ENCODE data around the gene RTCA. TPM values are rescaled to one million over a fixed set of nuclear protein-coding genes. Genes with fewer than 3 reads are reported as not detected.

Gene RTCA
- total RNA-seq, 1 donor from 2014 or later = 78.0 TPM

GRCh38 chr1:100302739-100303138 is 36.7 kb downstream of the RTCA start:
- TF ChIP-seq CTCF (IDR thresholded peaks at IDR 0.05; ENCODE audit: insufficient read depth, low read depth, low read length) (no peak), EZH2 (IDR thresholded peaks at IDR 0.05; ENCODE audit: insufficient read depth, low read length) (no peak)
- no peaks in the 10 kb centered on the region for H3K36me3 Mint-ChIP-seq (ENCODE audit: low read depth, unreplicated experiment)

GRCh38 chr1:100304227-100304626 is 38.2 kb downstream of the RTCA start:
- no peaks in the 10 kb centered on the region for H3K4me1 ChIP-seq (ENCODE audit: insufficient read depth, low read length)
- no peak overlapping the region for H3K4me2 ChIP-seq (ENCODE audit: low read length)
- H4K20me1 ChIP-seq (ENCODE audit: insufficient read depth, low read length) = no peaks in the 10 kb centered on the region
- H3K27ac ChIP-seq (ENCODE audit: low read depth, low read length) = no peak overlapping the region
- no peaks in the 10 kb centered on the region for H3K9me3 ChIP-seq (ENCODE audit: insufficient read depth, low read depth, low read length)
- no peak overlapping the region for H2AFZ ChIP-seq (ENCODE audit: low read depth, low read length)
- no peak overlapping the region for H3K9ac ChIP-seq (ENCODE audit: low read length)
- no peak overlapping the region for H3K4me3 ChIP-seq (ENCODE audit: insufficient read depth, low read depth, low read length)
- no peak for FAIRE-seq
- H3K79me2 ChIP-seq (ENCODE audit: insufficient read depth, low read length) = no peaks in the 10 kb centered on the region
- no peaks in the 10 kb centered on the region for H3K27me3 Mint-ChIP-seq (ENCODE audit: low read depth, unreplicated experiment)
- no peaks in the 10 kb centered on the region for H3K36me3 ChIP-seq (ENCODE audit: insufficient read depth, low read length)
- H3K27ac Mint-ChIP-seq (ENCODE audit: unreplicated experiment) = no peak overlapping the region
- H3K4me1 Mint-ChIP-seq (ENCODE audit: low read depth, unreplicated experiment) = no peaks in the 10 kb centered on the region
- no peak overlapping the region for H3K4me3 Mint-ChIP-seq (ENCODE audit: unreplicated experiment)
- no peak for TF ChIP-seq EZH2 (IDR thresholded peaks at IDR 0.05; ENCODE audit: insufficient read depth, low read length)
- no peak for TF ChIP-seq CTCF (IDR thresholded peaks at IDR 0.05; ENCODE audit: insufficient read depth, low read depth, low read length)
- H3K27me3 ChIP-seq (ENCODE audit: insufficient read depth, low read length) = peaks cover 2% of the 10 kb centered on the region
- no peak for DNase-seq (ENCODE audit: low read depth)
- peaks cover 1% of the 10 kb centered on the region for H3K9me3 Mint-ChIP-seq (ENCODE audit: unreplicated experiment)
- no peaks in the 10 kb centered on the region for H3K36me3 Mint-ChIP-seq (ENCODE audit: low read depth, unreplicated experiment)

More at GRCh38 chr1:100302739-100303138, 36.7 kb downstream of the RTCA start:
- Histone ChIP-seq H3K27ac (ENCODE audit: low read depth, low read length) (no peak overlapping the region), H3K4me3 (ENCODE audit: insufficient read depth, low read depth, low read length) (no peak overlapping the region), H3K79me2 (ENCODE audit: insufficient read depth, low read length) (no peaks in the 10 kb centered on the region), H3K36me3 (ENCODE audit: insufficient read depth, low read length) (no peaks in the 10 kb centered on the region), H4K20me1 (ENCODE audit: insufficient read depth, low read length) (no peaks in the 10 kb centered on the region), H3K4me1 (ENCODE audit: insufficient read depth, low read length) (no peaks in the 10 kb centered on the region), H3K9me3 (ENCODE audit: insufficient read depth, low read depth, low read length) (no peaks in the 10 kb centered on the region), H3K9ac (ENCODE audit: low read length) (no peak overlapping the region), H2AFZ (ENCODE audit: low read depth, low read length) (no peak overlapping the region), H3K4me2 (ENCODE audit: low read length) (no peak overlapping the region), H3K27me3 (ENCODE audit: insufficient read depth, low read length) (peaks cover 2% of the 10 kb centered on the region)
- H3K4me1 Mint-ChIP-seq (ENCODE audit: low read depth, unreplicated experiment) = no peaks in the 10 kb centered on the region
- H3K4me3 Mint-ChIP-seq (ENCODE audit: unreplicated experiment) = no peak overlapping the region
- no peaks in the 10 kb centered on the region for H3K27me3 Mint-ChIP-seq (ENCODE audit: low read depth, unreplicated experiment)
- FAIRE-seq (no peak), DNase-seq (ENCODE audit: low read depth) (no peak)
- no peak overlapping the region for H3K27ac Mint-ChIP-seq (ENCODE audit: unreplicated experiment)
- peaks cover 1% of the 10 kb centered on the region for H3K9me3 Mint-ChIP-seq (ENCODE audit: unreplicated experiment)

GRCh38 chr1:100304921-100305320 is 38.9 kb downstream of the RTCA start:
- H3K4me3 Mint-ChIP-seq (ENCODE audit: unreplicated experiment) = no peak overlapping the region
- DNase-seq (ENCODE audit: low read depth) (no peak), FAIRE-seq (no peak)
- Histone ChIP-seq H3K9ac (ENCODE audit: low read length) (no peak overlapping the region), H3K27ac (ENCODE audit: low read depth, low read length) (no peak overlapping the region), H2AFZ (ENCODE audit: low read depth, low read length) (no peak overlapping the region), H3K4me3 (ENCODE audit: insufficient read depth, low read depth, low read length) (no peak overlapping the region), H3K27me3 (ENCODE audit: insufficient read depth, low read length) (peaks cover 2% of the 10 kb centered on the region), H3K9me3 (ENCODE audit: insufficient read depth, low read depth, low read length) (no peaks in the 10 kb centered on the region), H3K4me2 (ENCODE audit: low read length) (no peak overlapping the region), H3K4me1 (ENCODE audit: insufficient read depth, low read length) (no peaks in the 10 kb centered on the region), H3K79me2 (ENCODE audit: insufficient read depth, low read length) (no peaks in the 10 kb centered on the region), H3K36me3 (ENCODE audit: insufficient read depth, low read length) (no peaks in the 10 kb centered on the region), H4K20me1 (ENCODE audit: insufficient read depth, low read length) (no peaks in the 10 kb centered on the region)
- H3K4me1 Mint-ChIP-seq (ENCODE audit: low read depth, unreplicated experiment) = no peaks in the 10 kb centered on the region
- no peak overlapping the region for H3K27ac Mint-ChIP-seq (ENCODE audit: unreplicated experiment)
- TF ChIP-seq CTCF (IDR thresholded peaks at IDR 0.05; ENCODE audit: insufficient read depth, low read depth, low read length) (no peak), EZH2 (IDR thresholded peaks at IDR 0.05; ENCODE audit: insufficient read depth, low read length) (no peak)
- no peaks in the 10 kb centered on the region for H3K27me3 Mint-ChIP-seq (ENCODE audit: low read depth, unreplicated experiment)
- H3K9me3 Mint-ChIP-seq (ENCODE audit: unreplicated experiment) = peaks cover 1% of the 10 kb centered on the region
- no peaks in the 10 kb centered on the region for H3K36me3 Mint-ChIP-seq (ENCODE audit: low read depth, unreplicated experiment)

All from astrocyte (in vitro differentiated cells and primary cell).